IMR-90 (cell line): ENCODE data around the gene MOB1A. TPM values are rescaled to one million over a fixed set of nuclear protein-coding genes. Genes with fewer than 3 reads are reported as not detected.
"Not testable (repeated sequence)": the region's sequence is repeated elsewhere in the genome, so short reads cannot be mapped to it uniquely, and the experiment has no call there.

Experiments
- ATAC-seq: fragments of 200-7000 bp; cut with Tn5 transposase; 2 replicates; pipeline ENCODE4 v1.9.1; 2020; ENCODE audit warnings: low read depth, mild to moderate bottlenecking, moderate library complexity
- BruUV-seq: library from RNA; stranded (reverse); fragments of 400-500 nt; replicated peaks from 2 replicates; lab custom pipeline; 2021; lab: Mats Ljungman, UMichigan
- CTCF ChIA-PET: fragments of 300-600 bp; formaldehyde crosslinking; extraction: SDS; loops from one replicate; lab custom pipeline; 2021; ENCODE audit warnings: antibody characterized with exemption; lab: Yijun Ruan, JAX
- POLR2A ChIA-PET: fragments of 300-600 bp; sonication (Branson Sonifier 250); formaldehyde crosslinking; loops from one replicate; lab custom pipeline; 2022; ENCODE audit warnings: antibody characterized with exemption; ENCODE audit not compliant: unreplicated experiment; lab: Charles Lee
- DNase-seq: peaks from one replicate; pipeline ENCODE4 v3.0.0; 2013
- H2AFZ ChIP-seq: replicated peaks from 2 replicates; pipeline ENCODE3; 2013; ENCODE audit warnings: low read length, mild to moderate bottlenecking; ENCODE audit not compliant: poor library complexity
- H2AK5ac ChIP-seq: 2 replicates; pipeline ENCODE4 v1.6.1; 2013; ENCODE audit warnings: low read depth, low read length, inconsistent platforms
- H2AK9ac ChIP-seq: replicated peaks from 2 replicates; pipeline ENCODE3; 2013; ENCODE audit warnings: mild to moderate bottlenecking, low read depth, low read length, moderate library complexity; ENCODE audit not compliant: poor library complexity
- H2BK120ac ChIP-seq: 2 replicates; pipeline ENCODE4 v1.6.1; 2013; ENCODE audit warnings: low read depth, low read length, inconsistent platforms
- H2BK15ac ChIP-seq: 3 replicates; pipeline ENCODE4 v1.6.1; 2013; ENCODE audit warnings: low read depth, low read length, inconsistent platforms
- H2BK20ac ChIP-seq: 2 replicates; pipeline ENCODE4 v1.6.1; 2013; ENCODE audit warnings: low read depth, mild to moderate bottlenecking, inconsistent platforms, low read length, moderate library complexity
- H2BK5ac ChIP-seq: 2 replicates; pipeline ENCODE4 v1.6.1; 2013; ENCODE audit warnings: mild to moderate bottlenecking, low read depth, low read length, inconsistent platforms; ENCODE audit not compliant: poor library complexity, severe bottlenecking
- H3K14ac ChIP-seq: replicated peaks from 2 replicates; pipeline ENCODE4 v1.6.1; 2013; ENCODE audit warnings: low read depth, low read length, inconsistent platforms
- H3K18ac ChIP-seq: 2 replicates; pipeline ENCODE4 v1.6.1; 2013; ENCODE audit warnings: low read depth, low read length, control low read depth
- H3K23ac ChIP-seq: 2 replicates; pipeline ENCODE4 v1.6.1; 2013; ENCODE audit warnings: low read depth, low read length, inconsistent platforms
- H3K27ac ChIP-seq: 2 replicates; pipeline ENCODE4 v1.5.1; 2013; ENCODE audit warnings: mild to moderate bottlenecking, control low read depth, low read length; ENCODE audit not compliant: insufficient read depth
- H3K27me3 ChIP-seq: 2 replicates; pipeline ENCODE4 v1.6.1; 2013; ENCODE audit warnings: low read length; ENCODE audit not compliant: control insufficient read depth, insufficient read depth
- H3K36me3 ChIP-seq: 2 replicates; pipeline ENCODE4 v1.6.1; 2013; ENCODE audit warnings: low read length, mixed read lengths; ENCODE audit not compliant: control insufficient read depth, insufficient read depth
- H3K4ac ChIP-seq: 2 replicates; pipeline ENCODE4 v1.6.1; 2013; ENCODE audit warnings: low read depth, low read length, inconsistent platforms
- H3K4me1 ChIP-seq: 2 replicates; pipeline ENCODE4 v1.6.1; 2013; ENCODE audit warnings: low read length, mixed read lengths; ENCODE audit not compliant: control insufficient read depth, insufficient read depth
- H3K4me2 ChIP-seq: 2 replicates; pipeline ENCODE4 v1.6.1; 2013; ENCODE audit warnings: low read depth, mild to moderate bottlenecking, control low read depth, low read length, moderate library complexity
- H3K4me3 ChIP-seq: 2 replicates; pipeline ENCODE4 v1.5.1; 2013; ENCODE audit warnings: low read depth, mild to moderate bottlenecking, control low read depth, low read length, moderate library complexity; ENCODE audit not compliant: insufficient read depth
- H3K56ac ChIP-seq: 2 replicates; pipeline ENCODE4 v1.6.1; 2013; ENCODE audit warnings: low read length, inconsistent platforms; ENCODE audit not compliant: insufficient read depth; ENCODE audit errors: extremely low read depth
- H3K79me1 ChIP-seq, 2 experiments: 2 replicates each; pipeline ENCODE4 v1.6.1; 2013; ENCODE audit warnings: low read length in 2 of 2, inconsistent platforms in 1 of 2, low read depth in 1 of 2
- H3K9ac ChIP-seq: 2 replicates; pipeline ENCODE4 v1.6.1; 2013; ENCODE audit warnings: low read depth, low read length, control low read depth
- H3K9me1 ChIP-seq: 2 replicates; pipeline ENCODE4 v1.6.1; 2013; ENCODE audit warnings: low read length, inconsistent platforms; ENCODE audit not compliant: insufficient read depth
- H3K9me3 ChIP-seq: 2 replicates; pipeline ENCODE4 v1.6.1; 2013; ENCODE audit warnings: low read length; ENCODE audit not compliant: control insufficient read depth, insufficient read depth
- H4K20me1 ChIP-seq: 2 replicates; pipeline ENCODE4 v1.6.1; 2013; ENCODE audit warnings: low read length, inconsistent platforms; ENCODE audit not compliant: insufficient read depth
- H4K5ac ChIP-seq: 2 replicates; pipeline ENCODE4 v1.6.1; 2013; ENCODE audit warnings: mild to moderate bottlenecking, low read depth, low read length, control low read depth
- H4K8ac ChIP-seq, 2 experiments: 2 replicates each; pipeline ENCODE4 v1.6.1; 2013; ENCODE audit warnings: low read depth in 2 of 2, low read length in 2 of 2, control low read depth in 1 of 2, inconsistent platforms in 1 of 2
- H4K91ac ChIP-seq: 2 replicates; pipeline ENCODE4 v1.6.1; 2013; ENCODE audit warnings: low read depth, low read length, inconsistent platforms; ENCODE audit not compliant: insufficient read depth
- BHLHE40 ChIP-seq: fragments of 150-350 bp; IDR thresholded peaks from 2 replicates; pipeline ENCODE4 v1.6.1; 2016; ENCODE audit warnings: mild to moderate bottlenecking, low read depth, low read length
- ELK1 ChIP-seq: fragments of 150-350 bp; IDR thresholded peaks from 2 replicates; pipeline ENCODE4 v1.6.1; 2016; ENCODE audit warnings: low read depth, mild to moderate bottlenecking, low read length, moderate library complexity, borderline replicate concordance
- FOS ChIP-seq: fragments of 150-350 bp; IDR thresholded peaks from 2 replicates; pipeline ENCODE4 v1.6.1; 2016; ENCODE audit warnings: low read depth, low read length
- RAD21 ChIP-seq: IDR thresholded peaks from 2 replicates; pipeline ENCODE4 v1.6.1; 2012; ENCODE audit warnings: low read length, improper control_type of control experiment
- SMC3 ChIP-seq: fragments of 150-350 bp; IDR thresholded peaks from 2 replicates; pipeline ENCODE4 v1.6.1; 2016; ENCODE audit warnings: low read depth, mild to moderate bottlenecking, antibody characterized with exemption, low read length, moderate library complexity
- WGBS, 2 experiments: methylation state at CpG; one replicate each; pipeline versions ENCODE4 v1.1.5 to v1.1.7; 2013; ENCODE audit warnings: missing lambda C conversion rate in 2 of 2; ENCODE audit not compliant: insufficient read length in 1 of 2; ENCODE audit errors: extremely low coverage in 2 of 2; 5-methylcytosine and 5-hydroxymethylcytosine counted together
- dilution Hi-C: fragments of 300-500 bp; cut with HindIII; formaldehyde crosslinking; loops from one replicate; pipeline ENCODE4 v1.14.3; 2018; ENCODE audit warnings: low sequenced_read_pairs; ENCODE audit not compliant: unreplicated experiment
- in situ Hi-C: fragments of 300-500 bp; cut with MboI; formaldehyde crosslinking; loops from 3 replicates; pipeline ENCODE4 v1.14.3; 2019; ENCODE audit warnings: low sequenced_read_pairs, inconsistent platforms, mixed read lengths
- intact Hi-C: fragments of 100-400 bp; cut with micrococcal nuclease; formaldehyde crosslinking; loops from 2 replicates; pipeline ENCODE4 v1.10.0; 2022
- polyA plus RNA-seq, 3 experiments: library from polyadenylated mRNA; depleted of rRNA; stranded (reverse); fragments of >200 nt; gene quantifications; 2 replicates each; pipeline ENCODE4 v1.2.3, GENCODE V29; 2012; ENCODE audit warnings: low replicate concordance in 1 of 3
- total RNA-seq: library from RNA; depleted of rRNA; stranded (reverse); fragments of >200 nt; gene quantifications from 2 replicates; pipeline ENCODE4 v1.2.3, GENCODE V29; 2012
- TF ChIP-seq, protein P1 (sequence below): conservative IDR thresholded peaks from 2 replicates; pipeline ENCODE4 v1.5.1; 2012; ENCODE audit warnings: mild to moderate bottlenecking, low read depth, low read length, improper control_type of control experiment

The MOB1A gene
- total and polyA plus RNA-seq, 2 of the 4 experiments (the other 2 are of a cell fraction): 21.0 to 60.8 TPM

DNA sequence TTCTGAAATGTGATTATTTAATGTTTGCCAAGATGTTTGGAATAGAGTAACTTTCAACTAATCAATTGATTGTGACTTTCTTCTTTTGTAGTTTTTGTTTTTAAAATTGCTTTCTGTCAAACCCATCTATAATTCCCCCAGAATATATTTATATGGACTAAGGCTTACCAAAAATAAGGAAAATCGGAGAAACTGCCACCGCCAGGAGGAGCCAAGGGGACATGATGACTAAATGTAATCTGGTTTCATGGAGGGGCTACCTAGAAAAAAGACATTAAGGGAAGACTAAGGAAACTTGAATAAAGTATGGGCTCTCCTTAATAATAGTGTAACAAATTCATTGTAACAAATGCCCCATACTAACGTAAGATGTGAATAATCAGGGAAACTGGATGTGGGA, 50.5 kb downstream of the MOB1A start:
- ATAC-seq (no peak), DNase-seq (peak; percentile 13)
- no CpG with 5 or more reads among the region's 3 CpGs for WGBS, 2 experiments
- H3K4me3 ChIP-seq: no peak overlapping the region
- no peak overlapping the region for H2BK120ac ChIP-seq
- TF ChIP-seq ELK1 (no peak), BHLHE40 (no peak), FOS (no peak), RAD21 (no peak), SMC3 (no peak)
- TF ChIP-seq, protein P1, sequence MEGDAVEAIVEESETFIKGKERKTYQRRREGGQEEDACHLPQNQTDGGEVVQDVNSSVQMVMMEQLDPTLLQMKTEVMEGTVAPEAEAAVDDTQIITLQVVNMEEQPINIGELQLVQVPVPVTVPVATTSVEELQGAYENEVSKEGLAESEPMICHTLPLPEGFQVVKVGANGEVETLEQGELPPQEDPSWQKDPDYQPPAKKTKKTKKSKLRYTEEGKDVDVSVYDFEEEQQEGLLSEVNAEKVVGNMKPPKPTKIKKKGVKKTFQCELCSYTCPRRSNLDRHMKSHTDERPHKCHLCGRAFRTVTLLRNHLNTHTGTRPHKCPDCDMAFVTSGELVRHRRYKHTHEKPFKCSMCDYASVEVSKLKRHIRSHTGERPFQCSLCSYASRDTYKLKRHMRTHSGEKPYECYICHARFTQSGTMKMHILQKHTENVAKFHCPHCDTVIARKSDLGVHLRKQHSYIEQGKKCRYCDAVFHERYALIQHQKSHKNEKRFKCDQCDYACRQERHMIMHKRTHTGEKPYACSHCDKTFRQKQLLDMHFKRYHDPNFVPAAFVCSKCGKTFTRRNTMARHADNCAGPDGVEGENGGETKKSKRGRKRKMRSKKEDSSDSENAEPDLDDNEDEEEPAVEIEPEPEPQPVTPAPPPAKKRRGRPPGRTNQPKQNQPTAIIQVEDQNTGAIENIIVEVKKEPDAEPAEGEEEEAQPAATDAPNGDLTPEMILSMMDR: peak; percentile 26
- no peak overlapping the region for H3K18ac ChIP-seq
- H3K27ac ChIP-seq: no peak overlapping the region
- H2AK9ac ChIP-seq: no peak overlapping the region
- H3K9ac ChIP-seq: no peak overlapping the region
- no peaks in the 10 kb centered on the region for H4K20me1 ChIP-seq
- no peak overlapping the region for H2AFZ ChIP-seq
- H4K5ac ChIP-seq: no peak overlapping the region
- no peak overlapping the region for H2BK5ac ChIP-seq
- no peak overlapping the region for H2AK5ac ChIP-seq
- H3K27me3 ChIP-seq: peaks cover 14% of the 10 kb centered on the region
- dilution Hi-C loops (no loop called here), in situ Hi-C loops (loop anchor here (25.0 kb wide), 1 partner anchor 291 kb away; the partner anchor contains the start of gene STAMBP), intact Hi-C loops (no loop called here)
- peaks cover under 1% of the 10 kb centered on the region; the same call in 1 of the 2 replicates for H3K9me3 ChIP-seq
- CTCF ChIA-PET: no interaction called here
- H3K79me1 ChIP-seq: no peaks in the 10 kb centered on the region
- peaks cover under 1% of the 10 kb centered on the region for H3K36me3 ChIP-seq
- no peak overlapping the region for H2BK20ac ChIP-seq
- no peaks in the 10 kb centered on the region for H3K9me1 ChIP-seq
- no peak overlapping the region for H3K14ac ChIP-seq
- H4K91ac ChIP-seq: no peak overlapping the region
- H3K23ac ChIP-seq: no peak overlapping the region
- H2BK15ac ChIP-seq: no peak overlapping the region
- H3K4me1 ChIP-seq: no peaks in the 10 kb centered on the region
- POLR2A ChIA-PET: interaction anchor here (0.6 kb wide), 1 partner anchor 168 kb away, joined by 7 read pairs; no protein-coding TSS in a partner anchor
- no peak overlapping the region for H3K4ac ChIP-seq
- H3K56ac ChIP-seq: no peak overlapping the region
- H3K4me2 ChIP-seq: no peak overlapping the region
- BruUV-seq: no TSS peak
- no peak overlapping the region for H4K8ac ChIP-seq

DNA sequence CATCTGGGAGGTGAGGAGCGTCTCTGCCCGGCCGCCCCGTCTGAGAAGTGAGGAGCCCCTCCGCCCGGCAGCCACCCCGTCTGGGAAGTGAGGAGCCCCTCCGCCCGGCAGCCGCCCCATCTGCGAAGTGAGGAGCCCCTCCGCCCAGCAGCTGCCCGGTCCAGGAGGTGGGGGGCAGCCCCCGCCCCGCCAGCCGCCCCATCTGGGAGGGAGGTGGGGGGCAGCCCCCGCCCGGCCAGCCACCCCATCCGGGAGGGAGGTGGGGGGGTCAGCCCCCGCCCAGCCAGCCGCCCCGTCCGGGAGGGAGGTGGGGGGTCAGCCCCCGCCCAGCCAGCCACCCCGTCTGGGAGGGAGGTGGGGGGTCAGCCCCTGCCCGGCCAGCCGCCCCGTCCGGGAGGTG, 54.7 kb downstream of the MOB1A start:
- H2AK5ac ChIP-seq, H3K14ac ChIP-seq, H3K18ac ChIP-seq, H4K91ac ChIP-seq, H2BK15ac ChIP-seq, H3K4me3 ChIP-seq, H3K79me1 ChIP-seq, H4K8ac ChIP-seq, H2AFZ ChIP-seq, DNase-seq, H3K4me1 ChIP-seq, H3K4me2 ChIP-seq, POLR2A ChIA-PET, in situ Hi-C loops, H2BK120ac ChIP-seq, H3K4ac ChIP-seq, H3K23ac ChIP-seq, H2BK20ac ChIP-seq, H4K5ac ChIP-seq, H3K9ac ChIP-seq, intact Hi-C loops, H4K20me1 ChIP-seq, H3K36me3 ChIP-seq, H2AK9ac ChIP-seq, H3K27me3 ChIP-seq, H3K56ac ChIP-seq, H3K9me3 ChIP-seq, H3K27ac ChIP-seq, CTCF ChIA-PET, H2BK5ac ChIP-seq, ATAC-seq, H3K9me1 ChIP-seq, BruUV-seq: not testable (repeated sequence)
- WGBS, 2 experiments: 97% methylated on average over 6 of the region's 29 CpGs; no CpG with 5 or more reads in 1 of the 2 experiments
- dilution Hi-C loops: loop anchor here (25.0 kb wide), 1 partner anchor 287 kb away; the partner anchor contains the start of gene STAMBP
